NB4 (cell line): ENCODE results near the gene TMA7B.

Experiments
- POLR2A ChIP-seq: IDR thresholded peaks from 2 replicates; pipeline ENCODE4 v1.6.1; 2011; ENCODE audit warnings: mild to moderate bottlenecking; ENCODE audit not compliant: insufficient read length; ENCODE audit errors: extremely low read depth
- TF ChIP-seq, protein P1 (sequence below): IDR thresholded peaks from one replicate; pipeline ENCODE4 v1.5.1; 2012; ENCODE audit warnings: low read depth, low read length
- TF ChIP-seq, protein P2 (sequence below): IDR thresholded peaks from 2 replicates; pipeline ENCODE4 v1.6.1; 2011; ENCODE audit warnings: low read depth, low read length

DNA sequence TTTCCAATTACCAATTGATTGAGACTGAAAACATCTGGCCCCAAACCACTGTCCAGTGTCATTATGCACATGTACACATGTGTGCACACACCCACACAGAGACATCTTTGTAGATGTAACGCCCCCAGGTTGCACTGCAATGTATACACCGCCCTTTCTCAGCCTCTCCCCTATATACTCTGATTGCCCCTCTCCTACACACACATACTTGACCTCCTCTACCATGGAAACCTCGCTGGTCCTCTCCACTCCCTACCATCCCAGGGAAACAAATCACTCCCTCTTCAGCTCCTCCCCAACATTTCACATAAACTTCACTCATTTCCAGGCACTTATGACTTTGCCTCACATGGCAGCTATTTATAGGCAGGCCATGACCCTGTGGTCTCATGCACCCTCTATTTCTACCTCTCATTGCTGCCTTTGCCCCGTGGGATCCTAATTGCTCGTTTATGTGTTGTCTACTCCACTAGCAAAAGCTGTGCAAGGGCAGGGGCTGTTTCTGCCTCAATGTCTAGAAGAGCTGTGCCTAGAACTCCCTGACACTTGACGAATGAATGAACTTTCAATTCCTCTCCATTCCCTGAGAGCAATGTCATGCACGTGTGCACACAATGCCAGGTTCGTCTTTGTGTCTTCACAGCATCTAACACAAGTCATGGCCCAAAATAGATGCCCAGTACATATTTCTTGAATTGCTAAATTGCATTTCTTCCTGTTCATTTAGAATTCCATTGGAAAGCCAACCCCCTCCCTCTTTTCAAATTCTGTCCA lies 10.0 kb upstream of the TMA7B start:
- TF ChIP-seq, protein P1, sequence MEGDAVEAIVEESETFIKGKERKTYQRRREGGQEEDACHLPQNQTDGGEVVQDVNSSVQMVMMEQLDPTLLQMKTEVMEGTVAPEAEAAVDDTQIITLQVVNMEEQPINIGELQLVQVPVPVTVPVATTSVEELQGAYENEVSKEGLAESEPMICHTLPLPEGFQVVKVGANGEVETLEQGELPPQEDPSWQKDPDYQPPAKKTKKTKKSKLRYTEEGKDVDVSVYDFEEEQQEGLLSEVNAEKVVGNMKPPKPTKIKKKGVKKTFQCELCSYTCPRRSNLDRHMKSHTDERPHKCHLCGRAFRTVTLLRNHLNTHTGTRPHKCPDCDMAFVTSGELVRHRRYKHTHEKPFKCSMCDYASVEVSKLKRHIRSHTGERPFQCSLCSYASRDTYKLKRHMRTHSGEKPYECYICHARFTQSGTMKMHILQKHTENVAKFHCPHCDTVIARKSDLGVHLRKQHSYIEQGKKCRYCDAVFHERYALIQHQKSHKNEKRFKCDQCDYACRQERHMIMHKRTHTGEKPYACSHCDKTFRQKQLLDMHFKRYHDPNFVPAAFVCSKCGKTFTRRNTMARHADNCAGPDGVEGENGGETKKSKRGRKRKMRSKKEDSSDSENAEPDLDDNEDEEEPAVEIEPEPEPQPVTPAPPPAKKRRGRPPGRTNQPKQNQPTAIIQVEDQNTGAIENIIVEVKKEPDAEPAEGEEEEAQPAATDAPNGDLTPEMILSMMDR = no peak
- TF ChIP-seq POLR2A = no peak
- TF ChIP-seq, protein P2, sequence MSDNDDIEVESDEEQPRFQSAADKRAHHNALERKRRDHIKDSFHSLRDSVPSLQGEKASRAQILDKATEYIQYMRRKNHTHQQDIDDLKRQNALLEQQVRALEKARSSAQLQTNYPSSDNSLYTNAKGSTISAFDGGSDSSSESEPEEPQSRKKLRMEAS = no peak
